Endothelial cell of umbilical vein (primary cell): ENCODE data around the gene TCERG1. TPM values are rescaled to one million over a fixed set of nuclear protein-coding genes. Genes with fewer than 3 reads are reported as not detected.

Experiments
- BruUV-seq: library from RNA; stranded (reverse); fragments of 400-500 nt; replicated peaks from 2 replicates; lab custom pipeline; 2021; lab: Mats Ljungman, UMichigan
- CTCF ChIA-PET: fragments of 300-600, 350-600 bp; sonication (Branson Sonifier 250); formaldehyde crosslinking; loops from one replicate; lab custom pipeline; 2021; ENCODE audit warnings: antibody characterized with exemption, inconsistent platforms; lab: Charles Lee
- POLR2A ChIA-PET: fragments of 300-600, 350-600 bp; sonication (Branson Sonifier 250); formaldehyde crosslinking; loops from one replicate; lab custom pipeline; 2021; ENCODE audit warnings: antibody characterized with exemption, inconsistent platforms; lab: Charles Lee
- DNase-seq: peaks from one replicate; pipeline ENCODE4 v3.0.0-alpha.2; 2011; ENCODE audit warnings: low read depth, low spot score
- FAIRE-seq: peaks from 2 replicates; lab custom pipeline; 2011; peaks lifted over from hg19 to GRCh38; lab: Jason Lieb, UNC
- H2AFZ ChIP-seq: 2 replicates; pipeline ENCODE4 v1.6.0; 2012; ENCODE audit warnings: low read depth, low read length, control low read depth, inconsistent platforms
- H3K27ac ChIP-seq: 2 replicates; pipeline ENCODE4 v1.5.1; 2011; ENCODE audit warnings: low read depth, mild to moderate bottlenecking, control low read depth, low read length, moderate library complexity; ENCODE audit not compliant: insufficient read depth
- H3K27me3 ChIP-seq, 2 experiments: 2 replicates each; pipeline versions ENCODE4 v1.6.0 to v1.6.1; 2011; ENCODE audit warnings: low read length in 2 of 2, mixed read lengths in 1 of 2; ENCODE audit not compliant: control insufficient read depth in 2 of 2, insufficient read depth in 2 of 2
- H3K36me3 ChIP-seq, 2 experiments: 2 replicates in 1 of 2; 3 replicates in 1 of 2; pipeline ENCODE4 v1.5.1; 2011; ENCODE audit warnings: low read length in 2 of 2, mild to moderate bottlenecking in 1 of 2, moderate library complexity in 1 of 2; ENCODE audit not compliant: control insufficient read depth in 2 of 2, insufficient read depth in 2 of 2; ENCODE audit errors: extremely low read depth in 1 of 2
- H3K4me1 ChIP-seq: 3 replicates; pipeline ENCODE4 v1.5.1; 2011; ENCODE audit warnings: mild to moderate bottlenecking, low read length; ENCODE audit not compliant: control insufficient read depth, insufficient read depth; ENCODE audit errors: extremely low read depth
- H3K4me2 ChIP-seq: 2 replicates; pipeline ENCODE4 v1.6.1; 2011; ENCODE audit warnings: low read length, control low read depth, mixed read lengths; ENCODE audit not compliant: insufficient read depth
- H3K4me3 ChIP-seq, 3 experiments: fragments of 200-600 bp in 1 of 3; sonication (generic), shearing (Covaris generic) in 1 of 3; replicated peaks in 1 of 3; 2 replicates each; pipeline ENCODE4 v1.5.1; 2011 to 2016; ENCODE audit warnings: control low read depth in 3 of 3, low read length in 3 of 3, mild to moderate bottlenecking in 2 of 3, inconsistent platforms in 1 of 3, low read depth in 1 of 3, moderate library complexity in 1 of 3; ENCODE audit not compliant: insufficient read depth in 1 of 3
- H3K79me2 ChIP-seq: 2 replicates; pipeline ENCODE4 v1.6.0; 2012; ENCODE audit warnings: low read length, inconsistent platforms; ENCODE audit not compliant: control insufficient read depth, insufficient read depth
- H3K9ac ChIP-seq: replicated peaks from 2 replicates; pipeline ENCODE3; 2011; ENCODE audit warnings: low read length, control low read depth; ENCODE audit not compliant: insufficient read depth; ENCODE audit errors: extremely low read depth
- H3K9me1 ChIP-seq: replicated peaks from 3 replicates; pipeline ENCODE4 v1.6.0; 2011; ENCODE audit warnings: mild to moderate bottlenecking, low read length; ENCODE audit not compliant: control insufficient read depth, insufficient read depth; ENCODE audit errors: extremely low read depth
- H3K9me3 ChIP-seq: replicated peaks from 2 replicates; pipeline ENCODE4 v1.5.1; 2012; ENCODE audit warnings: low read length, inconsistent platforms; ENCODE audit not compliant: control insufficient read depth, insufficient read depth
- H4K20me1 ChIP-seq: replicated peaks from 2 replicates; pipeline ENCODE3; 2011; ENCODE audit warnings: mild to moderate bottlenecking, low read length; ENCODE audit not compliant: control insufficient read depth, insufficient read depth; ENCODE audit errors: extremely low read depth
- CTCF ChIP-seq, 2 donors: IDR thresholded peaks; 1 replicate in 1 of 2; 2 replicates in 1 of 2; pipeline ENCODE4 v1.5.1; 2011; ENCODE audit warnings: low read length in 2 of 2, mild to moderate bottlenecking in 2 of 2, moderate library complexity in 2 of 2, control low read depth in 1 of 2, inconsistent platforms in 1 of 2, low read depth in 1 of 2; ENCODE audit not compliant: insufficient read depth in 1 of 2; ENCODE audit errors: extremely low read depth in 1 of 2
- EZH2 ChIP-seq: IDR thresholded peaks from 2 replicates; pipeline ENCODE4 v1.6.1; 2012; ENCODE audit warnings: borderline replicate concordance, low read depth, mild to moderate bottlenecking, moderate library complexity, low read length, inconsistent platforms; ENCODE audit not compliant: severe bottlenecking
- FOS ChIP-seq: IDR thresholded peaks from 2 replicates; pipeline ENCODE4 v1.6.1; 2011; ENCODE audit warnings: mild to moderate bottlenecking, low read length, moderate library complexity, borderline replicate concordance; ENCODE audit not compliant: insufficient read depth
- GATA2 ChIP-seq: IDR thresholded peaks from 2 replicates; pipeline ENCODE4 v1.7.0; 2011; ENCODE audit warnings: low read depth, mild to moderate bottlenecking, moderate library complexity, mixed read lengths, low read length; ENCODE audit not compliant: insufficient read length, insufficient read depth
- JUN ChIP-seq: IDR thresholded peaks from 2 replicates; pipeline ENCODE4 v1.6.1; 2011; ENCODE audit warnings: borderline replicate concordance, low read depth; ENCODE audit not compliant: insufficient read length, insufficient read depth
- MAX ChIP-seq: IDR thresholded peaks from 2 replicates; pipeline ENCODE4 v1.6.1; 2011; ENCODE audit not compliant: insufficient read depth, insufficient read length
- MYC ChIP-seq: IDR thresholded peaks from one replicate; pipeline ENCODE4 v1.6.1; 2011; ENCODE audit warnings: mild to moderate bottlenecking, low read depth, low read length
- POLR2A ChIP-seq: IDR thresholded peaks from 2 replicates; pipeline ENCODE4 v1.6.1; 2012; ENCODE audit warnings: low read depth, mild to moderate bottlenecking, control low read depth, low read length
- POLR2AphosphoS5 ChIP-seq: IDR thresholded peaks from 2 replicates; pipeline ENCODE4 v1.6.1; 2012; ENCODE audit warnings: low read depth, mild to moderate bottlenecking, control low read depth, low read length, moderate library complexity; ENCODE audit not compliant: insufficient read depth
- dilution Hi-C: fragments of 300-500 bp; cut with MboI; formaldehyde crosslinking; loops from one replicate; pipeline ENCODE4 v1.15.0; 2019; ENCODE audit warnings: low sequenced_read_pairs; ENCODE audit not compliant: extremely low pct_ligation_motif_present
- intact Hi-C: fragments of 100-400 bp; cut with micrococcal nuclease; formaldehyde crosslinking; loops from one replicate; pipeline ENCODE4 v1.10.0; 2022
- polyA plus RNA-seq, 4 experiments: library from polyadenylated mRNA; depleted of rRNA in 3 of 4; stranded (reverse) in 3 of 4; unstranded in 1 of 4; fragments of >200 nt; gene quantifications; 2 replicates each; pipeline versions ENCODE4 v1.2.1 to v1.2.3, GENCODE V29; 2011 to 2012; ENCODE audit warnings: missing spikeins in 1 of 4
- total RNA-seq: library from RNA; stranded (reverse); gene quantifications from 2 replicates; pipeline ENCODE4 v1.2.3, GENCODE V29; 2021

TCERG1 gene
- total and polyA plus RNA-seq, 2 donors (not counting 3 experiments of a cell fraction or from before 2014, with no cell fraction given): 71.4 to 98.4 TPM

- ChIA-PET CTCF (interaction anchor here (0.5 to 6.9 kb wide), 22 partner anchors 9 to 1043 kb away, joined by 3 to 198 read pairs (median 4); no protein-coding TSS in a partner anchor), POLR2A (no interaction called here)
- H3K36me3 ChIP-seq: no peaks in the 10 kb centered on the region
- no peaks in the 10 kb centered on the region for H3K9me3 ChIP-seq
- dilution Hi-C loops (no loop called here), intact Hi-C loops (loop anchor here (1.0 to 5.0 kb wide), 3 partner anchors 241 to 655 kb away; no protein-coding TSS in a partner anchor)
- TF ChIP-seq EZH2: no peak
- TF ChIP-seq CTCF (IDR thresholded peaks at IDR 0.05; ENCODE audit: extremely low read depth in 1 of 2, insufficient read depth in 1 of 2, low read depth in 1 of 2, low read length in 2 of 2): peak; percentile 74 to 77
- no peaks in the 10 kb centered on the region for H3K9me1 ChIP-seq
- H3K4me2 ChIP-seq: no peak overlapping the region
- no peak overlapping the region for H3K27ac ChIP-seq
- peak; percentile 61 for DNase-seq
- H3K27me3 ChIP-seq: peaks cover 0 to 2% of the 10 kb centered on the region in 2 experiments
- H3K79me2 ChIP-seq: no peaks in the 10 kb centered on the region
- no peak overlapping the region for H2AFZ ChIP-seq
- no peak overlapping the region for H3K4me3 ChIP-seq
- no peaks in the 10 kb centered on the region for H3K4me1 ChIP-seq
- no TSS peak for BruUV-seq
- H4K20me1 ChIP-seq: no peaks in the 10 kb centered on the region
- no peak overlapping the region for H3K9ac ChIP-seq
- FAIRE-seq: peak; percentile 94
Measured at GRCh38 chr5:146533260-146533857, 86.2 kb downstream of the TCERG1 start.

GRCh38 chr5:146533882-146534281 is 86.7 kb downstream of the TCERG1 start:
- no peak for TF ChIP-seq POLR2A
- no peak for TF ChIP-seq MAX
- no peak for TF ChIP-seq CTCF (IDR thresholded peaks at IDR 0.05; ENCODE audit: extremely low read depth in 1 of 2, insufficient read depth in 1 of 2, low read depth in 1 of 2, low read length in 2 of 2)
- TF ChIP-seq MYC: no peak
- no peak for TF ChIP-seq POLR2AphosphoS5
- TF ChIP-seq JUN: no peak
- TF ChIP-seq GATA2: no peak
- no peak for TF ChIP-seq FOS
- no peak for TF ChIP-seq EZH2
- H3K4me2 ChIP-seq: no peak overlapping the region
- intact Hi-C loops: loop anchor here (1.0 to 5.0 kb wide), 3 partner anchors 242 to 654 kb away; no protein-coding TSS in a partner anchor
- no peaks in the 10 kb centered on the region for H3K9me3 ChIP-seq
- H3K9ac ChIP-seq: no peak overlapping the region
- no peaks in the 10 kb centered on the region for H3K9me1 ChIP-seq
- H4K20me1 ChIP-seq: no peaks in the 10 kb centered on the region
- no TSS peak for BruUV-seq
- no peaks in the 10 kb centered on the region for H3K4me1 ChIP-seq
- no peaks in the 10 kb centered on the region for H3K36me3 ChIP-seq
- no peak overlapping the region for H2AFZ ChIP-seq
- dilution Hi-C loops: no loop called here
- H3K4me3 ChIP-seq: no peak overlapping the region
- no peaks in the 10 kb centered on the region for H3K79me2 ChIP-seq
- ChIA-PET CTCF (interaction anchor here (0.5 to 6.9 kb wide), 22 partner anchors 8 to 1043 kb away, joined by 3 to 198 read pairs (median 4); no protein-coding TSS in a partner anchor), POLR2A (no interaction called here)
- H3K27me3 ChIP-seq: peaks cover 0 to 2% of the 10 kb centered on the region in 2 experiments
- FAIRE-seq (no peak), DNase-seq (no peak)
- no peak overlapping the region for H3K27ac ChIP-seq
